Nephron (organoid): Measurements from ENCODE around the gene DENND6B.

ENCODE experiments used
- H3K27ac Mint-ChIP-seq, 3 experiments: 2 replicates each; pipeline ENCODE4 v1.8.0; 2020; ENCODE audit warnings: mixed read lengths in 3 of 3, mild to moderate bottlenecking in 2 of 3, moderate library complexity in 1 of 3
- H3K27me3 Mint-ChIP-seq: 2 replicates; pipeline ENCODE4 v1.8.0; 2021; ENCODE audit warnings: low read depth, mild to moderate bottlenecking, moderate library complexity, mixed read lengths
- H3K36me3 Mint-ChIP-seq: 2 replicates; pipeline ENCODE4 v1.8.0; 2020; ENCODE audit warnings: low read depth, mixed read lengths
- H3K4me1 Mint-ChIP-seq: 2 replicates; pipeline ENCODE4 v1.8.0; 2020; ENCODE audit warnings: mixed read lengths
- H3K4me3 Mint-ChIP-seq, 3 experiments: 2 replicates each; pipeline ENCODE4 v1.8.0; 2020; ENCODE audit warnings: mild to moderate bottlenecking in 3 of 3, mixed read lengths in 3 of 3, moderate library complexity in 2 of 3
- H3K9me3 Mint-ChIP-seq: 2 replicates; pipeline ENCODE4 v1.8.0; 2020; ENCODE audit warnings: mixed read lengths
- TF ChIP-seq, protein P1 (sequence below), 3 experiments: fragments of 200-600 bp; sonication (generic); IDR thresholded peaks; one replicate each; pipeline ENCODE4 v1.5.0; 2021; ENCODE audit warnings: antibody characterized with exemption in 3 of 3; ENCODE audit not compliant: unreplicated experiment in 3 of 3

Gene DENND6B

DNA sequence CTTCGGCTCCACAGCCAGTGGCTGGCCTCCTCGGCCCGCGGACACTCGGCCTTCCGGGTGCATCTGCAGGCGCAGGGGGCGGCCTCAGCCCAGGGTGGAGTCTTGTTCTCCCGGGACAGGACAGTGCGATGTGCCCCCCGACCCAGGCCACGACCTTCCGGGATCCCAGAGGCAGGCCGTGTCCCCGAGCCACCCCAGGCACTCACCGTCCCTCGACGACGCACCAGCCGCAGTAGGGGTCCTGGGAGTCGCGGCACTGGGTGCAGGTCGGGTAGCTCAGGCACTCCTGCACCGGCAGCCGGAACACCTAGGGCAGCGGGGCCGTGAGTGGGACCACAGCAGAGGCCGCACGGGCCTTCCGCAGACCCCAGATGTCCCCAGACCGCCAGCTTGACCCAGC is 39.1 kb downstream of the DENND6B start:
- Mint-ChIP-seq H3K27me3 (no peaks in the 10 kb centered on the region), H3K27ac (no peak overlapping the region), H3K4me3 (no peak overlapping the region), H3K4me1 (peaks cover 4% of the 10 kb centered on the region), H3K9me3 (no peaks in the 10 kb centered on the region), H3K36me3 (peaks cover 10% of the 10 kb centered on the region)
- TF ChIP-seq, protein P1, sequence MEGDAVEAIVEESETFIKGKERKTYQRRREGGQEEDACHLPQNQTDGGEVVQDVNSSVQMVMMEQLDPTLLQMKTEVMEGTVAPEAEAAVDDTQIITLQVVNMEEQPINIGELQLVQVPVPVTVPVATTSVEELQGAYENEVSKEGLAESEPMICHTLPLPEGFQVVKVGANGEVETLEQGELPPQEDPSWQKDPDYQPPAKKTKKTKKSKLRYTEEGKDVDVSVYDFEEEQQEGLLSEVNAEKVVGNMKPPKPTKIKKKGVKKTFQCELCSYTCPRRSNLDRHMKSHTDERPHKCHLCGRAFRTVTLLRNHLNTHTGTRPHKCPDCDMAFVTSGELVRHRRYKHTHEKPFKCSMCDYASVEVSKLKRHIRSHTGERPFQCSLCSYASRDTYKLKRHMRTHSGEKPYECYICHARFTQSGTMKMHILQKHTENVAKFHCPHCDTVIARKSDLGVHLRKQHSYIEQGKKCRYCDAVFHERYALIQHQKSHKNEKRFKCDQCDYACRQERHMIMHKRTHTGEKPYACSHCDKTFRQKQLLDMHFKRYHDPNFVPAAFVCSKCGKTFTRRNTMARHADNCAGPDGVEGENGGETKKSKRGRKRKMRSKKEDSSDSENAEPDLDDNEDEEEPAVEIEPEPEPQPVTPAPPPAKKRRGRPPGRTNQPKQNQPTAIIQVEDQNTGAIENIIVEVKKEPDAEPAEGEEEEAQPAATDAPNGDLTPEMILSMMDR (IDR thresholded peaks at IDR 0.05; ENCODE audit: unreplicated experiment in 3 of 3), result no peak

DNA sequence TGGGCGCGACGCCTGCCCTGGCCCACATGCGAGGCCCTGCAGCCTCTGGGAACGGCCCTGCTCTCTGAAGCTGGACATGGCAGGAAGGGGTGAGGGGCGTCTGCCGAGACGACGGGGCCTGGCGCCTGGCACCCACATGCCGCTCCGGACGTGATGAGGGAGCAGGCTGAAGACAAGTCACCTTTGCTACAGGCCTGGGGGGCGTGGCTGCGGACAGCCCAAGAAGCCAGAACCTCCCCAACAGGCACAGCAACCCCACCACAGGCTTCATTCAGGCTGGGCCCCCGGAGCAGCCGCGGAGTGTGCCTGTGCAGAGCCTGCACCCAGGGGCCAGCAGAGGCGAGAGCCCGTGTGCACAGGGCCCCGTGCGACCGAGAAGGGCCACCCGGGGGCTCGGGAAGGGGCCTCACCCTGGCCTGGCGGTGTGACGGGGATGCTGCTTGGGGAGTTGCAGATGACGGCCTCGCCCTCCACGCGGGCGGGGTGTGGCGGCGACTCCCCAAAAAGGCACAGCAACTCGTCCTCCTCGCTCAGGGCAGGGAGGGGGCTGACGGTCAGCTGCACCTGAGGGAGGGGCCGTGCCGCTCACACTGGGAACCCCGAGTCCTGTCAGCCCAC is 40.0 kb downstream of the DENND6B start:
- TF ChIP-seq, protein P1 (IDR thresholded peaks at IDR 0.05; ENCODE audit: unreplicated experiment in 3 of 3), result no peak
- Mint-ChIP-seq H3K36me3 (peaks cover 8% of the 10 kb centered on the region), H3K4me3 (no peak overlapping the region), H3K27ac (no peak overlapping the region), H3K9me3 (no peaks in the 10 kb centered on the region), H3K4me1 (no peaks in the 10 kb centered on the region), H3K27me3 (no peaks in the 10 kb centered on the region)

DNA sequence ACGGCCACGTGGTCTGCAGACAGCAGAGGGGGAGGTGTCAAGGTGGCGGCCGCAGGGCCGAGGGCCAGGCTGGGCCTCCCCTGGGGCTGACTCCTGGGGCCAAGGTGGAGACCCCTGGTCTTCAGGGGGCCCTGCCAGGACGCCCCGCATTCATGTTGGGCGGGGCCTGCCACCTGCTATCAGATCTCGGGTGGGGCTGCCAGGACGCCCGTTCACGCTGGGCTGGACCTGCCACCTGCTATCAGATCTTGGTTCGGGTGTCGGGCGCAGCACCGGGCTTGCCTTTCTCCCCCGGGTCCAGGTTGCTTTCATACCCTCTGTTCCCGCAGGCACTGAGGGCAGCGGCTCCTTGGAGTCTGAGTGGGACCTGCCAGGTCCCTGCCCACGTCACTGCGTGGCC is 40.5 kb downstream of the DENND6B start:
- Mint-ChIP-seq H3K9me3 (no peaks in the 10 kb centered on the region), H3K4me3 (no peak overlapping the region), H3K36me3 (peaks cover 11% of the 10 kb centered on the region), H3K27ac (no peak overlapping the region), H3K27me3 (no peaks in the 10 kb centered on the region), H3K4me1 (no peaks in the 10 kb centered on the region)
- TF ChIP-seq, protein P1 (IDR thresholded peaks at IDR 0.05; ENCODE audit: unreplicated experiment in 3 of 3), result no peak

DNA sequence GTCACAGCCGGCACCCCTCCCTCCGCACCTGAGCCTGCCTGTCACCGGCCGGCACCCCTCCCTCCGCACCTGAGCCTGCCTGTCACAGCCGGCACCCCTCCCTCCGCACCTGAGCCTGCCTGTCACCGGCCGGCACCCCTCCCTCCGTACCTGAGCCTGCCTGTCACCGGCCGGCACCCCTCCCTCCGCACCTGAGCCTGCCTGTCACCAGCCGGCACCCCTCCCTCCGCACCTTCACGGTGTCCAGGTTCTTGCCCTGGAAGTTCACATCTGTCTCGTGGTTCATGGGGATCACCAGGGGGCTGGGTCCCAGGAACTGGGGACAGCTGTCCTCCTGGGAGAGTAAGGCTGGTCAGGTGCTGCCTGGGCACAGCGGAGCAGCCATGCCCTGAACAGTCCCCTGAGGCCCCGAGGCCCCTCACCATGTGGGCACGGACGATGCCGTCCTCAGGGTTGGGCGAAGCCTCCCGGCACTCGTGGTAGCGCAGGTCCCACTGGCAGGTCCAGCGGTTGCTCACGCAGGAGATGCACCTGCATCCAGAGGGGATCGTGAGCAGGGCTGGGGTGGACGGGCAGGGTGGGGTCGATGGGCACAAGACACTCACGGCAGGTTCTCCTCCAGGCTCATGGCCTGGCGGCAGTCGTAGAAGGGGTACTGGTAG is 41.1 kb downstream of the DENND6B start:
- Mint-ChIP-seq H3K36me3 (peaks cover 16% of the 10 kb centered on the region), H3K27ac (no peak overlapping the region), H3K9me3 (no peaks in the 10 kb centered on the region), H3K27me3 (no peaks in the 10 kb centered on the region), H3K4me1 (no peaks in the 10 kb centered on the region), H3K4me3 (no peak overlapping the region)
- TF ChIP-seq, protein P1 (IDR thresholded peaks at IDR 0.05; ENCODE audit: unreplicated experiment in 3 of 3), result no peak

DNA sequence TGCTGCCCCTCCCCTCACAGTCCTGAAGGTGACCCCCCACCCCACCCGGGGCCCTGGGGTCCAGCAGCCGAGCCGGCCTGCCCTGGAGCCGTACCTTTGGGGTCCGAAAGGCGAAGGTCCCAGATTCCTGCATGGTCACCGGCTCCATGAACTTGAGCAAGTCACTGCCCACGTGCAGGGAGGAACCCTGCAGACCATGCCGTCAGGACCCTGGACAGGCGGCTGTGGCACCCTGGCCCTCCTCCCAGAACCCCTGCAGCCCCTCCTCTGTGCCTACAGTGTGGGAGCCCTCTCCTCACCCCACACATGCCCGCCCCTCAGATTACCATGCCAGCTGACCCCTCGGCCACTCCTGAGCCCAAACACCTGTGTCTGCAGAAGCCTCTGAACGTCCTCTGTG is 42.3 kb downstream of the DENND6B start:
- Mint-ChIP-seq H3K27me3 (no peaks in the 10 kb centered on the region), H3K27ac (no peak overlapping the region), H3K4me3 (no peak overlapping the region), H3K4me1 (no peaks in the 10 kb centered on the region), H3K9me3 (no peaks in the 10 kb centered on the region), H3K36me3 (peaks cover 17% of the 10 kb centered on the region)
- TF ChIP-seq, protein P1 (IDR thresholded peaks at IDR 0.05; ENCODE audit: unreplicated experiment in 3 of 3), result no peak

DNA sequence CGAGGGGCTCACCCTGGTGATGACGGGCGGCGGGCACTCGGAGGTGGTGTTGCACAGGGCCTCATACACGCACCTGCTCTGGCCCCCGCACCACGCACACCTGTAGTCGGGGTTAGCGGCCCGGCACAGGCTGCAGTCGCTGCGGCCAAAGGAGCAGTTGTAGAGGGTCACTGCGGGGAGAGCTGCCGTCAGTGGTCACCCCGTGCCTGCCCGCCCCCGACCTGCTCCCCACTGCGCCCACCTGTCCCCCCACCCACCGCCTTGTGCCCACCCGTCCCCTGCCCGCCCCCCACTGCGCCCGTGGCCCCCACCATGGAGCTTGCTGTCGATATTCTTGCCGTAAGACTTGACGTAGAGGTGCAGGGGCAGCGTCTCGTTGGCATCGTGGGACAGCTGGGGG is 43.0 kb downstream of the DENND6B start:
- Mint-ChIP-seq H3K4me1 (no peaks in the 10 kb centered on the region), H3K27ac (no peak overlapping the region), H3K36me3 (peaks cover 22% of the 10 kb centered on the region), H3K27me3 (no peaks in the 10 kb centered on the region), H3K9me3 (no peaks in the 10 kb centered on the region), H3K4me3 (no peak overlapping the region)
- TF ChIP-seq, protein P1 (IDR thresholded peaks at IDR 0.05; ENCODE audit: unreplicated experiment in 3 of 3), result no peak
